Activated CD4-positive, alpha-beta T cell treated with anti-CD3 and anti-CD28 coated beads for 24 hours (primary cell): Measurements from ENCODE around the gene PPP1R26.

ENCODE experiments used
- DNase-seq, 2 donors: peaks; one replicate each; pipeline ENCODE4 v3.0.0-alpha.2; 2020; ENCODE audit warnings: low read depth in 2 of 2

The PPP1R26 gene

GRCh38 chr9:135464181-135464580 is 15.4 kb upstream of the PPP1R26 start:
- no peak for DNase-seq

GRCh38 chr9:135468854-135469521 is 10.6 kb upstream of the PPP1R26 start:
- DNase-seq: peak; percentile 35 to 51

- DNase-seq: no peak
Measured at GRCh38 chr9:135471791-135472640, 7.6 kb upstream of the PPP1R26 start.

GRCh38 chr9:135473972-135474543 is 5.5 kb upstream of the PPP1R26 start:
- DNase-seq: no peak

GRCh38 chr9:135474915-135475314 is 4.7 kb upstream of the PPP1R26 start:
- DNase-seq: no peak

- no peak for DNase-seq
Measured at GRCh38 chr9:135476561-135477355, 2.8 kb upstream of the PPP1R26 start.

GRCh38 chr9:135478191-135478590 is 1.4 kb upstream of the PPP1R26 start:
- no peak for DNase-seq

GRCh38 chr9:135478829-135479468 is 633 bp upstream of the PPP1R26 start:
- no peak for DNase-seq

GRCh38 chr9:135480071-135480939 is 723 bp downstream of the PPP1R26 start:
- DNase-seq: no peak

- no peak for DNase-seq
Measured at GRCh38 chr9:135480940-135481310, 1.3 kb downstream of the PPP1R26 start.

GRCh38 chr9:135482015-135482754 is 2.6 kb downstream of the PPP1R26 start:
- no peak for DNase-seq

GRCh38 chr9:135484460-135485277 is 5.1 kb downstream of the PPP1R26 start:
- DNase-seq: no peak

GRCh38 chr9:135485385-135485784 is 5.8 kb downstream of the PPP1R26 start:
- no peak for DNase-seq

- DNase-seq: no peak
Measured at GRCh38 chr9:135485832-135486231, 6.2 kb downstream of the PPP1R26 start.

GRCh38 chr9:135486267-135487065 is 6.9 kb downstream of the PPP1R26 start:
- DNase-seq: no peak

GRCh38 chr9:135487281-135488012 is 7.9 kb downstream of the PPP1R26 start:
- DNase-seq: no peak

GRCh38 chr9:135488013-135488330 is 8.4 kb downstream of the PPP1R26 start:
- DNase-seq: no peak

GRCh38 chr9:135488527-135488926 is 8.9 kb downstream of the PPP1R26 start:
- DNase-seq: no peak
